HEK293 (cell line): ENCODE measurements around the gene NARF.
A peak's percentile ranks its signal among the peaks of the same experiment; 100 is the strongest.

Experiments
- BCL11A ChIP-seq: fragments of 450-650 bp; formaldehyde crosslinking; IDR thresholded peaks from 2 replicates; pipeline ENCODE4 v1.5.1; 2016; ENCODE audit warnings: low read depth, missing biosample characterization, missing genetic modification characterization
- FEZF1 ChIP-seq: fragments of 450-650 bp; formaldehyde crosslinking; IDR thresholded peaks from 2 replicates; pipeline ENCODE4 v1.5.1; 2016; ENCODE audit warnings: missing biosample characterization, missing genetic modification characterization
- HOXC10 ChIP-seq: sonication (generic); formaldehyde crosslinking; IDR thresholded peaks from 2 replicates; pipeline ENCODE4 v1.8.1; 2023; ENCODE audit warnings: mild to moderate bottlenecking, missing genetic modification reagents
- OSR2 ChIP-seq: fragments of 450-650 bp; formaldehyde crosslinking; IDR thresholded peaks from 2 replicates; pipeline ENCODE4 v1.5.1; 2016; ENCODE audit warnings: missing biosample characterization, missing genetic modification characterization
- SP3 ChIP-seq: fragments of 450-650 bp; formaldehyde crosslinking; IDR thresholded peaks from 2 replicates; pipeline ENCODE4 v1.5.1; 2016; ENCODE audit warnings: missing biosample characterization, missing genetic modification characterization
- ZBTB17 ChIP-seq: fragments of 450-650 bp; formaldehyde crosslinking; IDR thresholded peaks from 2 replicates; pipeline ENCODE4 v1.5.1; 2016; ENCODE audit warnings: missing biosample characterization, missing genetic modification characterization
- ZBTB8A ChIP-seq: fragments of 450-650 bp; formaldehyde crosslinking; IDR thresholded peaks from 2 replicates; pipeline ENCODE4 v1.5.1; 2016; ENCODE audit warnings: missing biosample characterization, missing genetic modification characterization
- ZEB2 ChIP-seq: fragments of 450-650 bp; formaldehyde crosslinking; IDR thresholded peaks from 2 replicates; pipeline ENCODE4 v1.5.1; 2016; ENCODE audit warnings: missing biosample characterization, missing genetic modification characterization
- ZNF121 ChIP-seq: fragments of 450-650 bp; formaldehyde crosslinking; IDR thresholded peaks from 2 replicates; pipeline ENCODE4 v1.5.1; 2016; ENCODE audit warnings: missing biosample characterization, missing genetic modification characterization
- ZNF24 ChIP-seq: fragments of 450-650 bp; formaldehyde crosslinking; IDR thresholded peaks from 2 replicates; pipeline ENCODE4 v1.5.1; 2016; ENCODE audit warnings: missing biosample characterization, missing genetic modification characterization
- ZNF266 ChIP-seq: fragments of 450-650 bp; formaldehyde crosslinking; IDR thresholded peaks from 2 replicates; pipeline ENCODE4 v1.5.1; 2016; ENCODE audit warnings: missing biosample characterization, missing genetic modification characterization, low read depth
- ZNF324 ChIP-seq: fragments of 450-650 bp; formaldehyde crosslinking; IDR thresholded peaks from 2 replicates; pipeline ENCODE4 v1.5.1; 2016; ENCODE audit warnings: missing biosample characterization, missing genetic modification characterization
- ZNF426 ChIP-seq: fragments of 450-650 bp; formaldehyde crosslinking; IDR thresholded peaks from 2 replicates; pipeline ENCODE4 v1.5.1; 2017; ENCODE audit warnings: missing biosample characterization, missing genetic modification characterization, mild to moderate bottlenecking, inconsistent platforms, moderate library complexity
- ZNF561 ChIP-seq: fragments of 450-650 bp; IDR thresholded peaks from 2 replicates; pipeline ENCODE4 v1.5.1; 2018; ENCODE audit warnings: missing biosample characterization, missing genetic modification characterization, borderline replicate concordance
- ZNF600 ChIP-seq: fragments of 450-650 bp; formaldehyde crosslinking; IDR thresholded peaks from 2 replicates; pipeline ENCODE4 v1.5.1; 2016; ENCODE audit warnings: missing biosample characterization, missing genetic modification characterization
- ZNF658 ChIP-seq: fragments of 450-650 bp; formaldehyde crosslinking; IDR thresholded peaks from 2 replicates; pipeline ENCODE4; 2016; ENCODE audit warnings: missing biosample characterization, missing genetic modification characterization
- ZNF677 ChIP-seq: fragments of 450-650 bp; IDR thresholded peaks from 2 replicates; pipeline ENCODE4 v1.5.0; 2018; ENCODE audit warnings: missing biosample characterization, mild to moderate bottlenecking, missing genetic modification characterization, moderate library complexity
- ZSCAN16 ChIP-seq: fragments of 450-650 bp; formaldehyde crosslinking; IDR thresholded peaks from 2 replicates; pipeline ENCODE4 v1.5.1; 2016; ENCODE audit warnings: missing biosample characterization, missing genetic modification characterization
- TF ChIP-seq, protein P1 (sequence below): fragments of 450-650 bp; formaldehyde crosslinking; IDR thresholded peaks from 2 replicates; pipeline ENCODE4 v1.5.0; 2017; ENCODE audit warnings: missing biosample characterization, missing genetic modification characterization, borderline replicate concordance
- TF ChIP-seq, protein P2 (sequence below): fragments of 450-650 bp; formaldehyde crosslinking; IDR thresholded peaks from 2 replicates; pipeline ENCODE4 v1.5.1; 2016; ENCODE audit warnings: missing biosample characterization, missing genetic modification characterization
- TF ChIP-seq, protein P3 (sequence below): fragments of 450-650 bp; formaldehyde crosslinking; IDR thresholded peaks from 2 replicates; pipeline ENCODE4; 2016; ENCODE audit warnings: missing biosample characterization, missing genetic modification characterization
- TF ChIP-seq, protein P4 (sequence below): fragments of 450-650 bp; formaldehyde crosslinking; IDR thresholded peaks from 2 replicates; pipeline ENCODE4 v1.5.1; 2017; ENCODE audit warnings: missing biosample characterization, missing genetic modification characterization
- TF ChIP-seq, protein P5 (sequence below): fragments of 450-650 bp; formaldehyde crosslinking; IDR thresholded peaks from 2 replicates; pipeline ENCODE4 v1.5.1; 2016; ENCODE audit warnings: missing biosample characterization, missing genetic modification characterization

NARF gene

DNA sequence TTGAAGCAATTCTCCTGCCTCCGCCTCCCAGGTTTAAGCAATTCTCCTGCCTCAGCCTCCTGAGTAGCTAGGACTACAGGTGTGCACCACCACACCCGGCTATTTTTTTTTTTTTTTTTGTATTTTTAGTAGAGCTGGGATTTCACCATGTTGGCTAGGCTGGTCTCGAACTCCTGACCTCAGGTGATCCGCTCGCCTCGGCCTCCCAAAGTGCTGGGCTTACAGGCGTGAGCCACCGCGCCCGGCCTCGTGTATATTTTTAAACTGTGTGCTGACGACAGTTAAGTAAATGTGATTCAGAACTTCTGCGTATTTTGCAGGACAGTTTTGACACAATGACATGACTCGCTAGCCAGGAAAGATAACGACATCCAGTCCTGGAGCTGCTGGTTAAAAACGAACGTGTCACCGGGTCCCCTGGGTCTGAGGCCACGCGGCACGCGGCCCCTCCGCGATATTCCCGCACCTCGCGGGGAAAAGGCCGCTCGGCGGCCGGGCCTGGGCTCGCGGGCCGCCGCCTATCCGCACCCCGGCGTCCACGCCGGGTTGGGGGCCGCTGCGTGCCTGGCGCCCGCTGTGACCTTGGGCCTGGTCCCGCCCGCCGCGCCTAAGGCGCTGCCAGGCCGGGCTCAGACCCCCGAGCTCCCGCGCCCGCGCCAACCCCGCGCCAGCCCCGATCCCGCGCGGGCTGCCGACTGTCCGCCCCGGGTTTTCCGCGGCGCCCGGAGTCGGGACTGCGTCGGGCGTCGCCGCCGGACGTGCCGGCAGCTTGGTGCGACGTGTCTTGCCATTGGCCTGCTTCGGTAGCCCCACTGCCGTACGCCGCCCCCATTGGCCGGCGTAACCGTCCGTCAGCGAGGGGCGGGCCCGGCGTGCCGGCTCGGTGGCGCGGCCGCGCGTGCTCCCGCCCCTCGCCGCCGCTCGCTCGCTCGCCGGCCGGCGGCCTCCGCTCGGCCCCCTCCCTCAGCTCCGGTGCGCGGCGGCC lies 60.6 kb downstream of the NARF start, which contains the start of gene FOXK2 (continued):
- TF ChIP-seq BCL11A (tag by site-specific recombination), result no peak
- TF ChIP-seq ZNF24 (tag by site-specific recombination), result no peak
- TF ChIP-seq OSR2, result 0 out of 2 replicates have a peak, but pooled peaks have one; percentile 26
- TF ChIP-seq, protein P1, sequence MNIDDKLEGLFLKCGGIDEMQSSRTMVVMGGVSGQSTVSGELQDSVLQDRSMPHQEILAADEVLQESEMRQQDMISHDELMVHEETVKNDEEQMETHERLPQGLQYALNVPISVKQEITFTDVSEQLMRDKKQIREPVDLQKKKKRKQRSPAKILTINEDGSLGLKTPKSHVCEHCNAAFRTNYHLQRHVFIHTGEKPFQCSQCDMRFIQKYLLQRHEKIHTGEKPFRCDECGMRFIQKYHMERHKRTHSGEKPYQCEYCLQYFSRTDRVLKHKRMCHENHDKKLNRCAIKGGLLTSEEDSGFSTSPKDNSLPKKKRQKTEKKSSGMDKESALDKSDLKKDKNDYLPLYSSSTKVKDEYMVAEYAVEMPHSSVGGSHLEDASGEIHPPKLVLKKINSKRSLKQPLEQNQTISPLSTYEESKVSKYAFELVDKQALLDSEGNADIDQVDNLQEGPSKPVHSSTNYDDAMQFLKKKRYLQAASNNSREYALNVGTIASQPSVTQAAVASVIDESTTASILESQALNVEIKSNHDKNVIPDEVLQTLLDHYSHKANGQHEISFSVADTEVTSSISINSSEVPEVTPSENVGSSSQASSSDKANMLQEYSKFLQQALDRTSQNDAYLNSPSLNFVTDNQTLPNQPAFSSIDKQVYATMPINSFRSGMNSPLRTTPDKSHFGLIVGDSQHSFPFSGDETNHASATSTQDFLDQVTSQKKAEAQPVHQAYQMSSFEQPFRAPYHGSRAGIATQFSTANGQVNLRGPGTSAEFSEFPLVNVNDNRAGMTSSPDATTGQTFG, result no peak
- TF ChIP-seq FEZF1 (tag by site-specific recombination), result no peak
- TF ChIP-seq ZBTB8A (tag by site-specific recombination), result peak; percentile 84
- peak; percentile 68; the same call in 1 of the 2 replicates for TF ChIP-seq ZNF324 (tag by site-specific recombination)
- peak; percentile 33; the same call in 1 of the 2 replicates for TF ChIP-seq ZBTB17 (tag by site-specific recombination)
- TF ChIP-seq ZNF677, result 0 out of 2 replicates have a peak, but pooled peaks have one; percentile 42
- TF ChIP-seq ZNF121, result no peak
- TF ChIP-seq, protein P2, sequence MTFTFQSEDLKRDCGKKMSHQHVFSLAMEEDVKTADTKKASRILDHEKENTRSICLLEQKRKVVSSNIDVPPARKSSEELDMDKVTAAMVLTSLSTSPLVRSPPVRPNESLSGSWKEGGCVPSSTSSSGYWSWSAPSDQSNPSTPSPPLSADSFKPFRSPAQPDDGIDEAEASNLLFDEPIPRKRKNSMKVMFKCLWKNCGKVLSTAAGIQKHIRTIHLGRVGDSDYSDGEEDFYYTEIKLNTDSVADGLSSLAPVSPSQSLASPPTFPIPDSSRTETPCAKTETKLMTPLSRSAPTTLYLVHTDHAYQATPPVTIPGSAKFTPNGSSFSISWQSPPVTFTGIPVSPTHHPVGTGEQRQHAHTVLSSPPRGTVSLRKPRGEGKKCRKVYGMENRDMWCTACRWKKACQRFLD (tag by site-specific recombination), result no peak
- TF ChIP-seq, protein P3, sequence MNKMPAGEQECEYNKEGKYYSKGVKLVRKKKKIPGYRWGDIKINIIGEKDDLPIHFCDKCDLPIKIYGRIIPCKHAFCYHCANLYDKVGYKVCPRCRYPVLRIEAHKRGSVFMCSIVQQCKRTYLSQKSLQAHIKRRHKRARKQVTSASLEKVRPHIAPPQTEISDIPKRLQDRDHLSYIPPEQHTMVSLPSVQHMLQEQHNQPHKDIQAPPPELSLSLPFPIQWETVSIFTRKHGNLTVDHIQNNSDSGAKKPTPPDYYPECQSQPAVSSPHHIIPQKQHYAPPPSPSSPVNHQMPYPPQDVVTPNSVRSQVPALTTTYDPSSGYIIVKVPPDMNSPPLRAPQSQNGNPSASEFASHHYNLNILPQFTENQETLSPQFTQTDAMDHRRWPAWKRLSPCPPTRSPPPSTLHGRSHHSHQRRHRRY, result no peak
- 0 out of 2 replicates have a peak, but pooled peaks have one; percentile 84 for TF ChIP-seq HOXC10 (CRISPR knock-in tag)
- TF ChIP-seq, protein P4, sequence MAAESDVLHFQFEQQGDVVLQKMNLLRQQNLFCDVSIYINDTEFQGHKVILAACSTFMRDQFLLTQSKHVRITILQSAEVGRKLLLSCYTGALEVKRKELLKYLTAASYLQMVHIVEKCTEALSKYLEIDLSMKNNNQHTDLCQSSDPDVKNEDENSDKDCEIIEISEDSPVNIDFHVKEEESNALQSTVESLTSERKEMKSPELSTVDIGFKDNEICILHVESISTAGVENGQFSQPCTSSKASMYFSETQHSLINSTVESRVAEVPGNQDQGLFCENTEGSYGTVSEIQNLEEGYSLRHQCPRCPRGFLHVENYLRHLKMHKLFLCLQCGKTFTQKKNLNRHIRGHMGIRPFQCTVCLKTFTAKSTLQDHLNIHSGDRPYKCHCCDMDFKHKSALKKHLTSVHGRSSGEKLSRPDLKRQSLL, result peak; percentile 42; the same call in 1 of the 2 replicates
- TF ChIP-seq ZEB2, result peak; percentile 37; the same call in 1 of the 2 replicates
- peak; percentile 67; the same call in 1 of the 2 replicates for TF ChIP-seq ZNF561
- TF ChIP-seq ZNF266 (tag by site-specific recombination), result no peak
- no peak for TF ChIP-seq ZSCAN16
- TF ChIP-seq ZNF658 (tag by site-specific recombination), result no peak
- peak; percentile 65; the same call in 1 of the 2 replicates for TF ChIP-seq ZNF600 (tag by site-specific recombination)
- TF ChIP-seq ZNF426 (tag by site-specific recombination), result no peak
- peak; percentile 46 for TF ChIP-seq SP3
- TF ChIP-seq, protein P5, sequence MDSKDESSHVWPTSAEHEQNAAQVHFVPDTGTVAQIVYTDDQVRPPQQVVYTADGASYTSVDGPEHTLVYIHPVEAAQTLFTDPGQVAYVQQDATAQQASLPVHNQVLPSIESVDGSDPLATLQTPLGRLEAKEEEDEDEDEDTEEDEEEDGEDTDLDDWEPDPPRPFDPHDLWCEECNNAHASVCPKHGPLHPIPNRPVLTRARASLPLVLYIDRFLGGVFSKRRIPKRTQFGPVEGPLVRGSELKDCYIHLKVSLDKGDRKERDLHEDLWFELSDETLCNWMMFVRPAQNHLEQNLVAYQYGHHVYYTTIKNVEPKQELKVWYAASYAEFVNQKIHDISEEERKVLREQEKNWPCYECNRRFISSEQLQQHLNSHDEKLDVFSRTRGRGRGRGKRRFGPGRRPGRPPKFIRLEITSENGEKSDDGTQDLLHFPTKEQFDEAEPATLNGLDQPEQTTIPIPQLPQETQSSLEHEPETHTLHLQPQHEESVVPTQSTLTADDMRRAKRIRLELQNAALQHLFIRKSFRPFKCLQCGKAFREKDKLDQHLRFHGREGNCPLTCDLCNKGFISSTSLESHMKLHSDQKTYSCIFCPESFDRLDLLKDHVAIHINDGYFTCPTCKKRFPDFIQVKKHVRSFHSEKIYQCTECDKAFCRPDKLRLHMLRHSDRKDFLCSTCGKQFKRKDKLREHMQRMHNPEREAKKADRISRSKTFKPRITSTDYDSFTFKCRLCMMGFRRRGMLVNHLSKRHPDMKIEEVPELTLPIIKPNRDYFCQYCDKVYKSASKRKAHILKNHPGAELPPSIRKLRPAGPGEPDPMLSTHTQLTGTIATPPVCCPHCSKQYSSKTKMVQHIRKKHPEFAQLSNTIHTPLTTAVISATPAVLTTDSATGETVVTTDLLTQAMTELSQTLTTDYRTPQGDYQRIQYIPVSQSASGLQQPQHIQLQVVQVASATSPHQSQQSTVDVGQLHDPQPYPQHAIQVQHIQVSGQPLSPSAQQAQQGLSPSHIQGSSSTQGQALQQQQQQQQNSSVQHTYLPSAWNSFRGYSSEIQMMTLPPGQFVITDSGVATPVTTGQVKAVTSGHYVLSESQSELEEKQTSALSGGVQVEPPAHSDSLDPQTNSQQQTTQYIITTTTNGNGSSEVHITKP (tag by site-specific recombination), result no peak
